Cerebellar nuclear complex (tissue), 1 donor: ENCODE measurements around the gene EFHD1.
"Not testable (repeated sequence)": the region's sequence is repeated elsewhere in the genome, so short reads cannot be mapped to it uniquely, and the experiment has no call there.

Experiments
- DNase-seq, 2 experiments: peaks; one replicate each; lab custom pipeline; 2025; lab: John Stamatoyannopoulos, UW

EFHD1 gene

DNA sequence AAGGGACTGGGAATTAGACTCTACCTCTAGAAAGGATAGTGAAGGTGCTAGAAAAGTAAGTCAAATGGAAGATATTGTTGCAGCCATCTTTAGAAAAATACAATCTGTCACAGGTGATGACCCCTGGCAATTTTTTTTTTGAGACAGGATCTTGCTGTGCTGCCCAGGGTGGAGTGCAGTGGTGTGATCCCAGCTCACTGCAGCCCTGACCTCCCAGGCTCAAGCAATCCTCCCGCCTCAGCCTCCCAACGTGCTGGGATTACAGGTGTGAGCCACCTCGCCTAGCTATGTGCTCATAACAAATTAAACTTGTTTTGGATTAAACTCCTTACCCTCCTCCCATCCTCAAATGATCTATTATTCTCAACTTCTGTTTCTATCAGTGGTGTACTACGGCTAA is 59.9 kb downstream of the EFHD1 start:
- DNase-seq = no peak

DNA sequence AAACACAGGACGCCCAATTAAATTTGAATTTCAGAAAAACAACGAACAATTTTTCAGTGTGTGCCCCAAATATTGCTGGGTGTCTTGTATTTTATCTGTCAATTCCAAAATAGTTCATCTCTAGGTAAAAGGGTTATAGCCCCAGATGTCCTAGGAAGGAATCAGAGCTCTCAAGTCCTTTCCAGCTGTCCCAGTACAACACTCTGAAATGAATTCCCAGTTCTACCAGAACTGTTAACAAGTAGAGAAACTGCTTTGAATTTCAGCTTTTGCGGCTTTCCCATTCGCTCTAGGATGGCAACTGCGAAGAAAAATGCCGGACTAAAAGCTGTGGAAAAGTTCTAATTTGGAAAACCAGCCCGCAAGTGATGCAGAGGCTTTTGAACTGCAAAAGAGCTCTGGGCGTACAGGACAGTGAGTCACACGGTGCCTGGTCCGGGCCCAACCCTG is 63.2 kb downstream of the EFHD1 start:
- no peak for DNase-seq

GRCh38 chr2:232697059-232697806 is 63.8 kb downstream of the EFHD1 start, which contains the start of gene GIGYF2:
GIGYF2 (plus strand) TSS chr2:232697331; CDS start chr2:232735198, 37,867 bp downstream.
- peak; percentile 11 to 86 for DNase-seq

GRCh38 chr2:232697807-232698110 is 64.4 kb downstream of the EFHD1 start:
- DNase-seq = no peak

GRCh38 chr2:232698556-232699091 is 65.2 kb downstream of the EFHD1 start:
- DNase-seq = no peak

GRCh38 chr2:232699110-232699509 is 65.7 kb downstream of the EFHD1 start:
- DNase-seq = no peak

DNA sequence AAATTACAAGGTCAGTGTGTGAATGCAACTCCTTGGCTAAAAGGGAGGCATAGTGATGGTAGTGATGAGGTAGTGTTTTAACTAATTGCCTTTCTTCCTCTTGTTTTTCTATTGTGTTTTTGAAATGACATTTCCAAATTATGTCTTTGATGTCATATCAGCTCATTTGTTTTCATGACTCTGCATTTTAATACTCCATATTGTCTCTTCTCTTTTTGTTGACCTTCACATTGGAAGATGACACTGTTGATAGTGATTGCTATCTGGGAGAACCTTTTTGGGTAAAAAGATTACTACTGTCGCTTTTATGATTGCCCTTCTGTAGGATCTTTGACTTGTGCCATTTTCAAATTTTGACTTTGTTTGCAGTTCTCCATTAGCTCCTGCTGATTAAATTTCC is 66.8 kb downstream of the EFHD1 start:
- DNase-seq = no peak

DNA sequence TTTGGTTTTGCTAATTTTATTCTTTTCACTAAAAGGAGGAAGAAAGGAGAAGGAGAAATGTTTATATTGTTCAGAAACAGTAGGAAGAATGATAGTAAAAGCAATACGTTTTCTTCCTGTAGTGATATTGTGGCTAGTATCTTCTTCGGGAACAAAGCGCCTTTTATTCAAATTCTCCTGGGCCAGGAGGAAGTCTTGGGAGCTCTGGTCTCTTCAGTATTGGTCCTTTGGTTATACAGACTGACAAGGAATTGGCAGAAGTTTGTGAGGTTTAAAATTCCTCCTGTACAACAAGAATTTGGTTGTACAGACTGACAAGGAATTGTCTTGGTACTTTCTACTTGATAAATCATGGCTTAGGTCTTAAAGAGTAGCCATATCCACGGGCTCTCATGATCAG is 73.7 kb downstream of the EFHD1 start:
- no peak for DNase-seq

DNA sequence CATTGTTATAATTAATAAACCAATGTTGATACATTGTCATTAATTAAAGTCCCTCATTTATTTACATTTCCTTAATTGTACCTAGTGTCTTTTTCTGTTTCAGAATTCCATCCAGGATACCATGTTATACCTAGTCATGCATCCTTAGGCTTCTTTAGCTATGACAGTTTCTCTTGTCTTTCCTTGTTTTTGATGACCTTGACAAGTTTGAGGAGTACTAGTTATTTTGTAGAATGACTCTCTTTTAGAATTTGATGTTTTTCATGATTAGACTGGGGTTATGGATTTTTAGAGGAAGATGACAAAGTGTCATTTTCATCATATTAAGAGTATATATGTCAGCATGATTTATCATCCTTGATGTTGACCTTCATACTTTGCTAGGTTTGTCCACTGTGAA is 80.1 kb downstream of the EFHD1 start:
- no peak for DNase-seq

DNA sequence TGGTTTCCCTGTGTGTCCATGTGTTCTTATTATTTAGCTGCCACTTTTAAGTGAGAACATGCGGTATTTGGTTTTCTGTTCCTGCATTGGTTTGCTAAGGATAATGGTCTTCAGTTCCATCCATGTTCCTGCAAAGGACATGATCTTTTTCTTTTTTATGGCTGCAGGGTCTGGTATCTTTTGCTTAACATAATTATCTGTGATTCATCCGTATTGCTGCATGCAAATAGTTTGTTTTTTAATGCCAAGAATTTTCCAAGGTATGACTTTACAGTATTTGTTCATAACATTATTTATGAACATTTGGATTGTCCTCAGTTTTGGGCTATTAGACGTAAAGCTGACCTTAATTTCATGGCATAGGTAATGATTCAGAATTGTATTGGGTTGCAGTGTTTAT is 81.6 kb downstream of the EFHD1 start:
- DNase-seq = no peak

DNA sequence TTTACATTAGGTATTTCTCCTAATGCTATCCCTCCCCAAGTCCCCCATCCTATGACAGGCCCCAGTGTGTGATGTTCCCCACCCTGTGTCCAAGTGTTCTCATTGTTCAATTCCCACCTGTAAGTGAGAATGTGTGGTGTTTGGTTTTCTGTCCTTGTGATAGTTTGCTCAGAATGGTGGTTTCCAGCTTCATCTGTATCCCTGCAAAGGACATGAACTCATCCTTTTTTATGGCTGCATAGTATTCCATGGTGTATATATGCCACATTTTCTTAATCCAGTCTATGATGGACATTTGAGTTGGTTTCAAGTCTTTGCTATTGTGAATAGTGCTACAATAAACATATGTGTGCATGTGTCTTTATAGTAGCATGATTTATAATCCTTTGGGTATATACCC is 86.7 kb downstream of the EFHD1 start:
- DNase-seq = not testable (repeated sequence)

DNA sequence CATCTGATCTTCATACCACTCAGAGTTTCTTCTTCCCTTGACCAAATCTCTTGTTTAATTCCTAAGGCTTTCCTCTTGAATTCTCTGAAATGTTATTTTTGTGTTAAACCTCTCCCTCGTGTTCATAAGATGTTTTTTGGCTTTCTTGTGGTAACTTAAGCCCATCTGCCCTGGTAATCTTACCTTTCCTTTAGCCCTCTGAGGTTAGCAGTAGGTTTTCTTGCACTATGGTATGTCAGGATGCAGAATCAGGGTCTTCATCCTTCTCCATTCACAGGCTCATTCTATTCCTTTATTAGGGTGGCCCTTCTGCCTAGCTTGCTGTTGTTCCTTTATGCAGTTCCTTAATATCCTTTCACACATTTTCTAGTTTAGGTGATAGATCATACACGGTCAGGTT is 87.9 kb downstream of the EFHD1 start:
- DNase-seq = no peak

- no peak for DNase-seq
These were observed 88.5 kb downstream of the EFHD1 start for GRCh38 chr2:232721882-232722281.

DNA sequence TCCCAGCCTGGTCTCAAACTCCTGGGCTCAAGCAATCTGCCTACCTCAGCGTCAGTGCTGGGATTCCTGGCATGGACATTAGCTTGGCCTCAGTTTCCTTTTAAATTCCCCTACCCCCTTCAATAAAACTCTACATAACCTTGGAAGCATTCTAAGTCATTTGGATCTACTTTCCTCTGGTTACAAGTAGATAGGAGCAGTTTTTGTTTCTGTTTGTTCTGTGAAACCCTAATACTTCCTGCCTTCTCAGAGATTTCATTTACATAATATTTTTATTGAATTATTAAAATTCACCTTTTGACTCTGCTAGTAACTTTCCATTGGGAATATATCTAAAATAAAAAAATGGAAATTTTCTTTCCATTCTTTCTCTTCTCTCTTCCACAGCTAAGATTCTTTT is 89.6 kb downstream of the EFHD1 start:
- DNase-seq = no peak

GRCh38 chr2:232728785-232729184 is 95.4 kb downstream of the EFHD1 start:
- DNase-seq = no peak

DNA sequence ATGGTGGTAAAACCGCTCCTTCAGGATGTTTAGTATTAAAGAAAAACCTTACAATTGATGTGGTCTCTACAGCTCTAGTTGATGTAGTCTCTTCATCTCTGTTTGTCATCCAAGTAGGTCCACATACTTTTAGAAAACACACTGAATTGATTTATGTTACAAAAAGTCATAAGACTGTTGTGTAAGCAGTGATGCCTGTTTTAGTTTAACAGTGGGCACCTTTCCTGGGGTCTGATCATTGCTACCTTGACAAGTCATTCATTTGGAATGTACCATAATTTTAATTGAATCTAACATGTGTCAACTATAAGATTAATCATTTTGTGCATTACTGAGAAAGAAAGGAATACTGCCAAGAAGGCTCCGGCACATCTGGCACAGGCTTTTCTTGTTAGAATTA is 98.1 kb downstream of the EFHD1 start:
- DNase-seq = no peak
